TTC549 (cell line): ENCODE results near the gene CHI3L1.
A peak's percentile ranks its signal among the peaks of the same experiment; 100 is the strongest.
"Not testable (repeated sequence)": the region's sequence is repeated elsewhere in the genome, so short reads cannot be mapped to it uniquely, and the experiment has no call there.

ENCODE experiments used
- FAIRE-seq: peaks from 2 replicates; lab custom pipeline; 2012; peaks lifted over from hg19 to GRCh38; lab: Jason Lieb, UNC

The CHI3L1 gene

GRCh38 chr1:203186446-203187303, at the start of gene CHI3L1:
TSS of gene CHI3L1 (minus strand) at chr1:203186704. CDS start at chr1:203186623, 81 bp downstream.
- FAIRE-seq: no peak

DNA sequence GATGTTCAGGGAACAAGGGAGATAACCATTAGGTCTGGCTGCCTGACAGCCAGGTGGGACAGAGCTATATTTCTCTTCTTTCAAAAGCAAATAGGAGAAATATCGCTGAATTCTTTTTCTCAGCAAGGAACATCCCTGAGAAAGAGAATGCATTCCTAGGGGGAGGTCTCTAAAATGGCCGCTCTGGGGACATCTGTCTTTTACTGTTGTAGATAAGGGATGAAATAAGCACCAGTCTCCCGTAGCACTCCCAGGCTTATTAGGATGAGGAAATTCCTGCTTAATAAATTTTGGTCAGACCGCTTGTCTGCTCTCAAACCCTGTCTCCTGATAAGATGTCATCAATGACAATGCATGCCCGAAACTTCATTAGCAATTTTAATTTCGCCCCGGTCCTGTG, 48.4 kb upstream of the CHI3L1 start:
- not testable (repeated sequence) for FAIRE-seq

DNA sequence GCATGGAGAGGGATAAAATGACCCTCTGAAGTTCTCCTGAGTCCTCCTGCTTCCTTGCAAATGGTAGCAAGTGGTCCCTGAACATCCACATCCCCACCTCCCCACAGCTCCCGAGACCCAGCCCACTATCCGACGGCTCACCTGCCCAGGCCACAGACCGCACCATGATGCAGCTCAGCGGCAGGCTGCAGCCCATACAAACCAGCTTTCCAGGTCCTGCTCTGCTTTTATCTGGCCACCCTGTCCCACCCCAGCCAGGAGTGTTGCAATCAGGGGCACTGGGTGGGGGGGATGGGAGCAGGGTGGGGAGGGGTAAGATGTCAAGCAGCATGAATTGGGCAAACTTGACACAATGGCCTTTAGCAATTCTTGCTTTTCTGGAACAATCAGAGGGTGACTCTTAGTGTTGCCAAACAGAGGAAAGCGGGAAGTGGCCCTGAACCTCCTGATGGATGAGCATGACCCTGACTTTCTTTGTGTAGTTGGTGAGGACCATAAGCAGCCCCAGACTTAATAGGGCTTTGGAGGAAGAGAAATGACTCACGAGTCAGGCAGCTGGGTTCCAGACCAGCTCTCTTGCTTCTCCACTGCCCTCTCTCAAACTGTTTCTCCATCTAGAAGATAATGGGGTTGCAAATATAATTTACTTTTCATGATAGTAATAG, 43.1 kb upstream of the CHI3L1 start, which contains the start of gene CHIT1:
Gene CHIT1, minus strand, starts transcription at position 203 of the 665 bp plus-strand sequence. Its CDS starts 37 bp downstream, at position 166.
- FAIRE-seq: no peak

- no peak for FAIRE-seq
These were observed 42.2 kb upstream of the CHI3L1 start for GRCh38 chr1:203228670-203229069.

GRCh38 chr1:203227371-203228083, 41.0 kb upstream of the CHI3L1 start:
- FAIRE-seq: no peak

DNA sequence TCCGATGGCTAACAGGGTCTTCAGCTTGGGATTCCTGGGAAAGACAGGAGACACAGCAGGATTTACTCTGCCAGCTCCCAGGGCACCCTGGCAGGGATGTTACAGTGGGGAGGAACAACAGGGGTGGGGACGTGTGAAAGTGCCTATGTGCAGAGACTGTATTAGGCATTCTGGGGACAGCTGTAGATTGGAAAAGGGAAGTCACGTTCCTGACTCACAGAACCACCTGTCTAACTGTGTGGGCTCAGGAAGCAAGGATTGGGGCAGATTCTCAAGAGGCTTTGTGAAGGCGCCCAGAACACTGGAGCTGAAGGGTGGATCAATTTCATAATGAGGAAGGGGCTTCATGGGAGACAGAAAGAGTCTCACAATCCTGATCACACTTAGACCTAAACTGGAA, 38.6 kb upstream of the CHI3L1 start:
- FAIRE-seq: no peak

DNA sequence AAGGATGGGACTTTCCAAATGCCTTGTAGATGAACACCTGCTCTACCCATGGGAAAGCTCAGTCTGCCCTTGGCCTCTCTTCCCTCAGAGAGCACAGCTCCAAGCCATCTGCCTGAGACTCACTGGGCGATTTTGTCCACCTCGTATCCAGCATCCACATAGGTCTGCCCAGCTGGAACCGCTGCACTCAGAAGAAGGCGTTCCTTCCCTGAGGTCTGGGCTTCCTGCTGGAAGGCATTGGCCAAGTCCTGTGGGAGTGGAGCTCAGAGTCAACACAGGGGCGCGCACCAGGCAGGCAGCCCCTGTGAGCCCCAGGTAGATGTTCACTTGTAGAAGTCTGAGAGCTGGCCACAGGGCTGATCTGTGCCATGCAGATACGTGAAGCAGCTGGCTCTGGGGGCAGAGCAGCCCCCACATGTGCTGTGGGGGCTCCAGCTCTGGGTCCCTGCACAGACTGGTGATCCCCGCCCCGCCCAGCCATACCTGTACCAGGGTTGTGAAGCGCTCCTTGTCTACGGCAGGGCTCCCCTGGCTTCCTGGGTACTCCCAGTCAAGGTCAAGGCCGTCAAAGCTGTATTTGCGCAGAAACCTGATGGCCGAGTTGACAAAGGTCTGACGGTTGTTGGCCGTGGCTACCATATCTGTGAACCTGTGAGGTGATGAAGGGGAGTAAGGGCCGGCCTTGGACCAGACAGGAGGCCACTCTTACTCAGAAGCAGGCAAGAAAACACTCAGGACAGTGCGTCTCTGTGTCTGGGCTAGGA, 36.7 kb upstream of the CHI3L1 start:
- FAIRE-seq: no peak

- FAIRE-seq: no peak
These were observed 33.4 kb upstream of the CHI3L1 start for GRCh38 chr1:203219934-203220333.

- FAIRE-seq: no peak
These were observed 32.7 kb upstream of the CHI3L1 start for GRCh38 chr1:203219171-203219570.

- no peak for FAIRE-seq
These were observed 31.2 kb upstream of the CHI3L1 start for GRCh38 chr1:203217668-203218067.

GRCh38 chr1:203217139-203217655, 30.7 kb upstream of the CHI3L1 start:
- FAIRE-seq: no peak

GRCh38 chr1:203216274-203217138, 30.0 kb upstream of the CHI3L1 start:
- FAIRE-seq: peak; percentile 84

- FAIRE-seq: no peak
These were observed 29.1 kb upstream of the CHI3L1 start for GRCh38 chr1:203215573-203215972.

DNA sequence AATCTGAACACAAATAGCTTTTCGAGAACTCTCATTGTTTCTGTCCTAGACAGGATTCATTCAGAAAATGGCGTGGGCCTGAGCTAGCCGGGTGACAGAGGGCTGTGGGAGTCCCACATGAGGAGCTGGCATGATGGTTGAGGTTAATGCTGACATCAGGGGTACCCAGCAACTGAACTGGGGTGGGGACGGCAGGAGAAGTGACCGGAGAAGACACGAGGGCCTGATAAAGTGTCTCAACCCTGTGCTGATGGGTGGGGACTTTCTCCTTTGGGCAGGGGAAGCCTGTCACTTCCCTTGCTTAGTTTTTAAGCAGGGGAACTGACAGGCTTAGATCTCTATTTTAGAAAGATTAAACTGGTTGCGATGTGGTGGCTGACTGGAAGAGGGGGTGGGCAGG, 28.4 kb upstream of the CHI3L1 start:
- no peak for FAIRE-seq

GRCh38 chr1:203213126-203213525, 26.6 kb upstream of the CHI3L1 start:
- FAIRE-seq: no peak

DNA sequence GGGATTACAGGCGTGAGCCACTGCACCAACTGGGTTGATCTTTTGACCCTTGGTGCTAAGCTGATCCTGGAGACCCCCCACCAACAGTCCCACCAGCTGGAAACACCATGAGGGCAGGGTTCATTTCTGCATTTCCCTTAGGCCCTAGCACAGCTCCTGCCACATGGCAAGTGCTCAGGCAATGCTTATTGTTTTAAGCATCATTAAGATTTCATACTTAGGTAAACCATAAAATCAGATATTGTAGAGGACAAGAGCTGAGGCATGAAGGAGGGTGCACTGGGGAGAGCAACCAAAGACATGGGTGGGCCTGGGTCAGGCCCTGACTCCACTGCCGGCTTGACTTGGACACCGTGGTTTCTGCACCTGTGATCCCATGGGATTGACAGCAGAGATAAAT, 25.3 kb upstream of the CHI3L1 start:
- no peak for FAIRE-seq

- FAIRE-seq: no peak
These were observed 24.5 kb upstream of the CHI3L1 start for GRCh38 chr1:203210988-203211387.

- no peak for FAIRE-seq
These were observed 23.8 kb upstream of the CHI3L1 start for GRCh38 chr1:203210350-203210749.

DNA sequence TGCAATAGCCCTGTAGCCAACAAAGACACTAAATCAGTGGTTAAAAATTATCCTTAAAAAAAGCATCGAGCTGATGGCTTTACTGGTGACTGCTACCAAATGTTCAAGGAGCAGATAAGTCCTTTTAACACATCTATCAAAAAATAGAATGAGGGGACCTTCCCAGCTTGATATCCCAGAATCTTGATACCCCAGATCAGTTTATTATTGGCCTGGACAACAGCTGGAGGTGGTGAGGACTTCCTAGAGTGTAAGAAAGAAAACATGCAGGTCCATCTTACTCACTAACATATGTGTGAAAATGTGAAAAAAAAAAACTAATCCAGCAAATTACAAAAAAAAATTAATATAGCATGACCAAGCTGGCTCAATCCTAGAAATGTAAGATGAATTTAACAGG, 21.7 kb upstream of the CHI3L1 start:
- no peak for FAIRE-seq

- FAIRE-seq: no peak
These were observed 21.2 kb upstream of the CHI3L1 start for GRCh38 chr1:203207751-203208150.

DNA sequence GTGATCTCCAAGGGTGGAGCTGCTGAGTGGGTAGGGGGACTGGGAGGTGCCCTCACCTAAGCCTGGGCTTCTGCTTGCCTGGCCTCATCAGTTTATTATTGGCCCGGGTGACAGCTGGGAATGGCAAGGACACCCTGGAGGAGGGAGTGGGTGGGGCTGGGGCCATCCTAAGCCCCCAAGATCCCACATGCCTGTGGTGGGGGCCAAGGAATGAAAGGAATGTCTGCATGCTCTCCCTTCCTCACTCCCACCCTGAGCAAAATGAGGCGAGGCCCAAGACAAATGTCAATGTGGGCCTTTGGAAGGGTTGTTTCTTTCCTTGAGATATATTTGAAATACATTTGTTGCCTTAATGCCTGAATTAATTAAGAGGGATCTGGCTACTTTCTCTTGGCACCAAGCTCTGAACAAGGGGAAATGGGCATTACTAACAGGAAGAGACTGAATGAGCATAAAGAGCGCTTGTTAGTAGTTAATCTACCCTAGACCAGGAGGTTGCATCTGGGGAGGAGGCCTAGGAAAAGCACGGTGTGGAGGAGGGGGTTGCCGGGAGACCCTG, 19.7 kb upstream of the CHI3L1 start:
- no peak for FAIRE-seq
